Erythroblast (primary cell): ENCODE results near the gene RIC8A.

Experiments used
- GATA1 ChIP-seq: IDR thresholded peaks from 2 replicates; pipeline ENCODE4 v1.6.1; 2011; ENCODE audit warnings: low read depth, mild to moderate bottlenecking, control low read depth, low read length, moderate library complexity
- POLR2A ChIP-seq: IDR thresholded peaks from 2 replicates; pipeline ENCODE4 v1.6.1; 2011; ENCODE audit warnings: mild to moderate bottlenecking, low read length

GRCh38 chr11:201966-202365 lies 5.5 kb upstream of the RIC8A start:
- TF ChIP-seq POLR2A (peak; percentile 17), GATA1 (no peak)
